GM23248 (cell line): ENCODE data around the gene OR1N1. TPM values are rescaled to one million over a fixed set of nuclear protein-coding genes. Genes with fewer than 3 reads are reported as not detected.
"Not testable (repeated sequence)": the region's sequence is repeated elsewhere in the genome, so short reads cannot be mapped to it uniquely, and the experiment has no call there.

Source experiments
- DNase-seq: peaks from one replicate; pipeline ENCODE4 v3.0.0-alpha.2; 2015
- H2AFZ ChIP-seq: fragments of 200-600 bp; sonication (generic); 2 replicates; pipeline ENCODE4 v1.6.1; 2016; ENCODE audit warnings: antibody characterized with exemption
- H3F3A ChIP-seq: fragments of 200-600 bp; sonication (generic); 2 replicates; pipeline ENCODE4 v1.6.1; 2016; ENCODE audit warnings: mild to moderate bottlenecking, antibody characterized with exemption, mixed run types; ENCODE audit not compliant: insufficient read depth
- H3K27ac ChIP-seq: fragments of 200-600 bp; sonication (generic); 2 replicates; pipeline ENCODE4 v1.5.1; 2016; ENCODE audit warnings: mild to moderate bottlenecking
- H3K27me3 ChIP-seq: fragments of 200-600 bp; sonication (generic); replicated peaks from 2 replicates; pipeline ENCODE4 v1.6.1; 2016; ENCODE audit warnings: mild to moderate bottlenecking; ENCODE audit not compliant: insufficient read depth
- H3K36me3 ChIP-seq: fragments of 200-600 bp; sonication (generic); 2 replicates; pipeline ENCODE4 v1.6.1; 2016; ENCODE audit warnings: low read depth, mild to moderate bottlenecking
- H3K4me1 ChIP-seq: fragments of 200-600 bp; sonication (generic); 2 replicates; pipeline ENCODE4 v1.6.1; 2016; ENCODE audit warnings: mild to moderate bottlenecking; ENCODE audit not compliant: insufficient read depth
- H3K4me2 ChIP-seq: fragments of 200-600 bp; sonication (generic); one replicate; pipeline ENCODE4 v1.6.1; 2016; ENCODE audit warnings: mild to moderate bottlenecking; ENCODE audit not compliant: unreplicated experiment
- H3K4me3 ChIP-seq: fragments of 200-600 bp; sonication (generic); 2 replicates; pipeline ENCODE4 v1.5.1; 2016; ENCODE audit warnings: mild to moderate bottlenecking
- H3K79me2 ChIP-seq: fragments of 200-600 bp; sonication (generic); 2 replicates; pipeline ENCODE4 v1.6.1; 2016; ENCODE audit warnings: mild to moderate bottlenecking; ENCODE audit not compliant: insufficient read depth
- H3K9ac ChIP-seq: fragments of 200-600 bp; sonication (generic); 2 replicates; pipeline ENCODE4 v1.6.1; 2016; ENCODE audit warnings: mild to moderate bottlenecking
- H3K9me2 ChIP-seq: fragments of 200-600 bp; sonication (generic); 2 replicates; pipeline ENCODE4 v1.6.1; 2016; ENCODE audit warnings: mixed run types, mild to moderate bottlenecking, moderate library complexity; ENCODE audit not compliant: insufficient read depth
- H3K9me3 ChIP-seq: fragments of 200-600 bp; sonication (generic); one replicate; pipeline ENCODE4 v1.6.1; 2017; ENCODE audit warnings: low read depth
- H4K20me1 ChIP-seq: fragments of 200-600 bp; sonication (generic); 2 replicates; pipeline ENCODE4 v1.6.0; 2016; ENCODE audit not compliant: insufficient read depth
- EZH2 ChIP-seq: fragments of 200-600 bp; sonication (generic); IDR thresholded peaks from 2 replicates; pipeline ENCODE4 v1.6.1; 2018; ENCODE audit warnings: antibody characterized with exemption, mild to moderate bottlenecking; ENCODE audit not compliant: insufficient read depth, poor library complexity, severe bottlenecking
- EZH2phosphoT487 ChIP-seq: fragments of 200-600 bp; sonication (generic); IDR thresholded peaks from 2 replicates; pipeline ENCODE4 v1.6.1; 2018; ENCODE audit warnings: antibody characterized with exemption, moderate library complexity, mild to moderate bottlenecking, low read depth; ENCODE audit not compliant: insufficient read depth
- WGBS, 2 experiments: methylation state at CpG; one replicate each; pipeline ENCODE4 v1.1.6; 2015 to 2017; ENCODE audit warnings: low lambda C conversion rate in 2 of 2, low coverage in 1 of 2; ENCODE audit errors: missing lambda C conversion rate in 2 of 2; 5-methylcytosine and 5-hydroxymethylcytosine counted together
- in situ Hi-C: fragments of 300-500 bp; cut with MboI; formaldehyde crosslinking; loops from 2 replicates; pipeline ENCODE4 v1.15.0; 2020
- polyA plus RNA-seq: library from polyadenylated mRNA; unstranded; fragments of >200 nt; fragmentation: Nextera tagmentation; extraction: Ambion mirVana; gene quantifications from 2 replicates; pipeline ENCODE4 v1.2.1, GENCODE V29; 2016
- total RNA-seq: library from RNA; depleted of rRNA; stranded (reverse); fragments of >200 nt; shearing (Covaris generic); gene quantifications from 2 replicates; pipeline ENCODE4 v1.2.3, GENCODE V29; 2014

Gene OR1N1
- total and polyA plus RNA-seq, 2 experiments from 2014 or later, result not detected

- Histone ChIP-seq H3K9ac (no peak overlapping the region), H2AFZ (no peak overlapping the region), H3K27me3 (no peaks in the 10 kb centered on the region), H3K4me2 (no peak overlapping the region), H3K36me3 (no peaks in the 10 kb centered on the region), H3K9me3 (no peaks in the 10 kb centered on the region), H3K4me3 (no peak overlapping the region), H3K79me2 (no peaks in the 10 kb centered on the region), H3F3A (no peaks in the 10 kb centered on the region), H3K27ac (no peak overlapping the region), H3K4me1 (no peaks in the 10 kb centered on the region), H3K9me2 (no peaks in the 10 kb centered on the region), H4K20me1 (no peaks in the 10 kb centered on the region)
- in situ Hi-C loops, result no loop called here
- DNase-seq, result no peak
- WGBS, 2 experiments, result 70 to 76% methylated on average over 4 of the region's 4 CpGs
- TF ChIP-seq EZH2phosphoT487 (no peak), EZH2 (no peak)
Observed at GRCh38 chr9:122561446-122561845, 34.4 kb upstream of the OR1N1 start.

- Histone ChIP-seq H3K4me1 (no peaks in the 10 kb centered on the region), H3K9me3 (no peaks in the 10 kb centered on the region), H3K27ac (no peak within 1 kb of the TSS), H3F3A (no peaks in the 10 kb centered on the region), H3K79me2 (no peaks in the 10 kb centered on the region), H3K36me3 (no peaks in the 10 kb centered on the region), H3K9ac (no peak within 1 kb of the TSS), H4K20me1 (no peaks in the 10 kb centered on the region), H3K27me3 (no peaks in the 10 kb centered on the region), H3K4me2 (no peak within 1 kb of the TSS), H3K4me3 (no peak within 1 kb of the TSS), H3K9me2 (no peaks in the 10 kb centered on the region), H2AFZ (no peak within 1 kb of the TSS)
- WGBS, 2 experiments, result 72 to 75% methylated on average over 2 of the region's 2 CpGs
- TF ChIP-seq EZH2 (no peak), EZH2phosphoT487 (no peak)
- in situ Hi-C loops, result no loop called here
- no peak for DNase-seq
Observed at GRCh38 chr9:122552812-122553211, 25.7 kb upstream of the OR1N1 start, which contains the start of gene OR1N2. TSS of gene OR1N2 (plus strand) at chr9:122553112. CDS start at chr9:122553212, 100 bp downstream.

- no peaks in the 10 kb centered on the region for H3K36me3 ChIP-seq
- H3K9ac ChIP-seq, result no peak overlapping the region
- no peak for DNase-seq
- H2AFZ ChIP-seq, result no peak overlapping the region
- no peak overlapping the region for H3K4me3 ChIP-seq
- H4K20me1 ChIP-seq, result no peaks in the 10 kb centered on the region
- in situ Hi-C loops, result no loop called here
- no peaks in the 10 kb centered on the region for H3K27me3 ChIP-seq
- no peaks in the 10 kb centered on the region for H3F3A ChIP-seq
- TF ChIP-seq EZH2phosphoT487, result no peak
- TF ChIP-seq EZH2, result no peak
- no peaks in the 10 kb centered on the region for H3K4me1 ChIP-seq
- no peak overlapping the region for H3K27ac ChIP-seq
- H3K9me3 ChIP-seq, result no peaks in the 10 kb centered on the region
- WGBS, 2 experiments, result 69 to 73% methylated on average over 5 of the region's 5 CpGs
- H3K79me2 ChIP-seq, result no peaks in the 10 kb centered on the region
- no peaks in the 10 kb centered on the region for H3K9me2 ChIP-seq
- no peak overlapping the region for H3K4me2 ChIP-seq
Observed at GRCh38 chr9:122551371-122551770, 24.3 kb upstream of the OR1N1 start.

- no peaks in the 10 kb centered on the region for H3K9me2 ChIP-seq
- H3K4me1 ChIP-seq, result no peaks in the 10 kb centered on the region
- no peaks in the 10 kb centered on the region for H3K9me3 ChIP-seq
- no peaks in the 10 kb centered on the region for H3F3A ChIP-seq
- no peak overlapping the region for H3K9ac ChIP-seq
- no peaks in the 10 kb centered on the region for H3K27me3 ChIP-seq
- in situ Hi-C loops, result no loop called here
- TF ChIP-seq EZH2phosphoT487, result no peak
- H3K36me3 ChIP-seq, result no peaks in the 10 kb centered on the region
- no peak overlapping the region for H3K4me2 ChIP-seq
- H3K79me2 ChIP-seq, result no peaks in the 10 kb centered on the region
- 74 to 76% methylated on average over 8 of the region's 8 CpGs for WGBS, 2 experiments
- no peaks in the 10 kb centered on the region for H4K20me1 ChIP-seq
- H2AFZ ChIP-seq, result no peak overlapping the region
- no peak overlapping the region for H3K4me3 ChIP-seq
- no peak for DNase-seq
- no peak overlapping the region for H3K27ac ChIP-seq
Observed at GRCh38 chr9:122546196-122546595, 19.1 kb upstream of the OR1N1 start.

GRCh38 chr9:122538757-122539156, 11.7 kb upstream of the OR1N1 start:
- no peaks in the 10 kb centered on the region for H3K27me3 ChIP-seq
- no peak overlapping the region for H3K4me2 ChIP-seq
- H2AFZ ChIP-seq, result no peak overlapping the region
- in situ Hi-C loops, result no loop called here
- no peak overlapping the region for H3K4me3 ChIP-seq
- H4K20me1 ChIP-seq, result no peaks in the 10 kb centered on the region
- WGBS, 2 experiments, result 50 to 54% methylated on average over 2 of the region's 2 CpGs
- no peaks in the 10 kb centered on the region for H3F3A ChIP-seq
- no peaks in the 10 kb centered on the region for H3K9me3 ChIP-seq
- no peak for DNase-seq
- no peak overlapping the region for H3K9ac ChIP-seq
- H3K36me3 ChIP-seq, result no peaks in the 10 kb centered on the region
- peaks cover 9% of the 10 kb centered on the region; the same call in 1 of the 2 replicates for H3K4me1 ChIP-seq
- no peaks in the 10 kb centered on the region for H3K9me2 ChIP-seq
- H3K79me2 ChIP-seq, result no peaks in the 10 kb centered on the region
- no peak overlapping the region for H3K27ac ChIP-seq
- TF ChIP-seq EZH2 (no peak), EZH2phosphoT487 (no peak)

- H3F3A ChIP-seq, H3K4me2 ChIP-seq, H3K27ac ChIP-seq, H4K20me1 ChIP-seq, H3K9ac ChIP-seq, H3K9me3 ChIP-seq, DNase-seq, H2AFZ ChIP-seq, H3K36me3 ChIP-seq, H3K79me2 ChIP-seq, H3K27me3 ChIP-seq, H3K4me3 ChIP-seq, H3K4me1 ChIP-seq, in situ Hi-C loops, H3K9me2 ChIP-seq: not testable (repeated sequence)
- 72 to 78% methylated on average over 7 of the region's 7 CpGs for WGBS, 2 experiments
Observed at GRCh38 chr9:122537066-122537465, 10.0 kb upstream of the OR1N1 start.
